HG03045 (cell line): Measurements from ENCODE around the gene SYMPK.

ENCODE experiments used
- ATAC-seq: cut with Tn5 transposase; IDR thresholded peaks from one replicate; pipeline ENCODE4 v1.9.1; 2021; ENCODE audit warnings: mild to moderate bottlenecking, moderate library complexity; ENCODE audit not compliant: unreplicated experiment

The SYMPK gene

GRCh38 chr19:45826934-45827333 lies 36.0 kb downstream of the SYMPK start:
- ATAC-seq: no peak

GRCh38 chr19:45825917-45826893 lies 36.7 kb downstream of the SYMPK start:
- ATAC-seq: no peak

- no peak for ATAC-seq
Observed at GRCh38 chr19:45825263-45825605, 37.7 kb downstream of the SYMPK start.

GRCh38 chr19:45824531-45825262 lies 38.2 kb downstream of the SYMPK start:
- no peak for ATAC-seq

- no peak for ATAC-seq
Observed at GRCh38 chr19:45824041-45824471, 38.9 kb downstream of the SYMPK start.

- ATAC-seq: no peak
Observed at GRCh38 chr19:45823182-45823581, 39.8 kb downstream of the SYMPK start.

- ATAC-seq: no peak
Observed at GRCh38 chr19:45822716-45823115, 40.2 kb downstream of the SYMPK start.

GRCh38 chr19:45821570-45821969 lies 41.4 kb downstream of the SYMPK start:
- ATAC-seq: no peak

GRCh38 chr19:45821103-45821521 lies 41.8 kb downstream of the SYMPK start:
- no peak for ATAC-seq

GRCh38 chr19:45820413-45821102 lies 42.4 kb downstream of the SYMPK start:
- no peak for ATAC-seq

- no peak for ATAC-seq
Observed at GRCh38 chr19:45819769-45820168, 43.2 kb downstream of the SYMPK start.

- ATAC-seq: no peak
Observed at GRCh38 chr19:45817725-45818301, 45.1 kb downstream of the SYMPK start.

- ATAC-seq: peak; percentile 69
Observed at GRCh38 chr19:45817010-45817724, 45.8 kb downstream of the SYMPK start.

- no peak for ATAC-seq
Observed at GRCh38 chr19:45816236-45817009, 46.5 kb downstream of the SYMPK start.

GRCh38 chr19:45815481-45816216 lies 47.3 kb downstream of the SYMPK start:
- ATAC-seq: no peak

- ATAC-seq: no peak
Observed at GRCh38 chr19:45814851-45815480, 48.0 kb downstream of the SYMPK start, which contains the start of gene RSPH6A. Gene RSPH6A (minus strand): TSS chr19:45815308. CDS start chr19:45815176, 132 bp downstream.

- ATAC-seq: no peak
Observed at GRCh38 chr19:45814166-45814780, 48.7 kb downstream of the SYMPK start.

GRCh38 chr19:45812297-45812696 lies 50.6 kb downstream of the SYMPK start:
- no peak for ATAC-seq
